NCI-H774 (cell line): ENCODE measurements around the gene RAN.
"Not testable (repeated sequence)": the region's sequence is repeated elsewhere in the genome, so short reads cannot be mapped to it uniquely, and the experiment has no call there.

ENCODE experiments used
- DNase-seq: peaks from one replicate; lab custom pipeline; 2025; lab: John Stamatoyannopoulos, UW

The RAN gene

DNA sequence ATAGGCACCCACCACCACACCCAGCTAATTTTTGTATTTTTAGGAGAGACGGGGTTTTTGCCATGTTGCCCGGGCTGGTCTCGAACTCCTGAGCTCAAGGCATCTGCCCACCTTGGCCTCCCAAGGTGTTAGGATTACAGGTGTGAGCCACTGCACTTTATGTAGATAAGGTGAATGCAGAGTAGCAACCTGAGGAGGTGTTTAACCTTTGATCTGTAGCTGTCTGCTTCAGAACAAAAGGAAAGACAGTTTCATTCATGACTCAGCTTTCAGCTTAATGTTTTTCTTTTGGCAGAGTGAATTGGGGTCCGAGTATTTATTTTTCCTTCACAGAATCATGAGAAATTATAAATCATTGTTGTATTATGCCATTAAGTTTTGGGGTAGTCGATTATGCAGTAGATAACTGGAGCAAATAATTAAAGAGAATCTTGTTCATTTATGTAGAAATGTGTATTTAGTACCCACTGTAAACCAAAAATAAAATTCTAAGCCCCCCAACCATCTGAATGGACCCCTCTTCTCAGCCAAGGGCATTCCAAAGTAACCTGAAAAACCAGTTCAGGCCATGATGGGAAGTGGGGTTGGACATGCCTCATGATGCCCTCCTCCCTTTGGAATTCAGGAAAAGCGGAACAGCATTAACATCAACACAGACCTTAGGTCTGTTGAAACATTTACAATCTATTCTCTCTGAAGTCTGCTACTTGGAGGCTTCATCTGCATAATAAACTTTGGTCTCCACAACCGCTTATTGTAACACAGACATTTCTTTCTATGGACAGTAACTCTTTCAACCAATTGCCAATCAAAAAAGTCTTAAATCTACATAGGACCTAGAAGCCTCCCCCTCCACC lies 22.1 kb upstream of the RAN start:
- no peak for DNase-seq

DNA sequence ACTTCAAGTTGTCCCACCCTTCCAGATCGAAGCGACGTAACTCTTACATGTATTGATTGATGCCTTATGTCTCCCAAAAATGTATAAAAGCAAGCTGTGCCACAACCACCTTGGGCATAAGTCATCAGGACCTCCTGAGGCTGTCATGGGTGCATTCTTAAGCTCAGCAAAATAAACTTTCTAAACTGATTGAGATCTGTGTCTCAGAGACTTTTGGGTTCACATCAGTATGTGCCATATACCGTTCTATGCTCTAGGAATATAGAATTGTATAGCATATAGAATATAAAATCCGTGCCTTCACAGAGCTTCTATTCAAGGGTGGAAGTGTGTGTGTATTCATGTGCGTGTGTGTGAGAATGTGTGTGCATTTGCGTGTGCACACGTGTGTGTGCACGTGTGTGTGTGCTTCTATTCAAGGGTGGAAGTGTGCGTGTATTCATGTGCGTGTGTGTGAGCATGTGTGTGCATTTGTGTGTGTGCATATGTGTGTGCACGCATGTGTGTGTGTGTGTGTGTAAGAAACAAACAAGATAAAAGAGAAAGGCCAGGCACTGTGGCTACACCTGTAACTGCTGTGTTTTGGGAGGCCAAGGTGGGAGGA lies 21.3 kb upstream of the RAN start:
- no peak for DNase-seq

DNA sequence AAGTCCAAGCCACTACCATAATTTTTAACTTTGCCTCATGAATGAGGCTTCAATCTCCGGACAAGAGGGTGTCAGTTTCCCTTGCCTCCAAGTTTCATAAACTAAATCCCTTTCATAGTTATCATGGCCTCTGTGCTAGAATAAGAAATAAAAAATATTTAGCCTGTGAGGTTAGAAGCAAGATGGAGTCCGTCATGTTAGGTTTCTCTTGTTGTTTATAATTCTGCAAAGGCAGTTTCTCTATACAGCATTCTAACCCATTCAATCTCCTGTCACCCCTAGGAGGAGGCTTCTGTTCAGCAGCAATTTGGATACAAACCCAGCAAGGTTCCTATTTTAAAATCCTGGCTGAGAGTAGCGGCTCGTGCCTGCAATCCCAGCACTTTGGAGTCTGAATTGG lies 15.8 kb upstream of the RAN start:
- DNase-seq: no peak

DNA sequence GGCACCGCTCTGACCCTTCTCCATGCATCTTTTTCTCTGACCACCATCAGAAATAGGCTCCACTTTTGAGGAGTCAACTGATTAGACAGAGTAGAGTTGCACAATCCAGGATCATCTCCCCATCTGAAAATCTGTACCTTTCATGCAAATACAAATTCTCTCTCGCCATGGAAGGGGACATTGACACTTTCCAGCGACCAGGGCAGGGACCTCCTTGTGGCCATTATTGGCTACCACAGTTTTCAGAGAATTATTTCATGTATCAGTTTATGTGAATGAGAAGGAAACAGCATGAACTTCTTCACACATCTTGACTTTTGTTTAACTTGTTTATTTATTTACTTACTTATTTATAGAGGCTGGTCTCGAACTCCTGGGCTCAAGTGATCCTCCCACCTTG lies 13.8 kb upstream of the RAN start:
- DNase-seq: no peak

DNA sequence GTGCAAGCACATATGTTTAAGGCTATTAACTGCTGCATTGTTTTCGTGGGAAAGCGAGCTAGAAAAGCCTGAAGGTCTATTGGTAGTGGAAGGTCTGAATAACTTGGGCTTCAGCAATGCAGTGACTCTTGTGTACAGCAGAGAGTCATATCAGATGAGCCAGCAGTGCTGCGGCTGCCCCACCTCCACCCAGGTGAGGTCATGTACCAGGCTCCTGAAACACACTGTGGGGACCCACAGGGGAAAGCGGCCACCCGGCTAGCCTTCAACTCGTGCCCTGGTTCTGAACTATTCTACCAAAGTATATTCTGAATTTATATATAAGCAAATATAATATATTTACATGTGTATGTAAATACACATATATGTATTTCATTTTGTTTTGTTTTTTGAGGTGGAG lies 12.7 kb upstream of the RAN start:
- DNase-seq: no peak

DNA sequence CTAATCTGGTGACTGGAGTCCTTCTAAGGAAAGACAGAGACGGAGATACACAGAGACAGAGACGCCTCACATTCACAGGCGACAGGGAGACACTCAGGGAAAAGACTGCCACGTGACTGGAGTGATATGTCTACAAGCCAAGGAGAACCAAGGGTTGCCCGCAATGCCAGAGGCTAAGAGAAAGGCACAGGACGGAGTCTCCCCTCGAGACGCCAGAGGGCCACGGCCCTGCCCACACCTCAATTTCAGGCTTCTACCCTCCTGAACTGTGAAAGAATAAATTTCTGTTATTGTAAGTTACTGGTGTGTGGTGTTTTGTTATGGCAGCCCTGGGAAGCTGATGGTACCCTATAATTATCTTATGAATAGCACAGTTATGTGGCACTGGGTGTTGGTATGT lies 11.6 kb upstream of the RAN start:
- no peak for DNase-seq

DNA sequence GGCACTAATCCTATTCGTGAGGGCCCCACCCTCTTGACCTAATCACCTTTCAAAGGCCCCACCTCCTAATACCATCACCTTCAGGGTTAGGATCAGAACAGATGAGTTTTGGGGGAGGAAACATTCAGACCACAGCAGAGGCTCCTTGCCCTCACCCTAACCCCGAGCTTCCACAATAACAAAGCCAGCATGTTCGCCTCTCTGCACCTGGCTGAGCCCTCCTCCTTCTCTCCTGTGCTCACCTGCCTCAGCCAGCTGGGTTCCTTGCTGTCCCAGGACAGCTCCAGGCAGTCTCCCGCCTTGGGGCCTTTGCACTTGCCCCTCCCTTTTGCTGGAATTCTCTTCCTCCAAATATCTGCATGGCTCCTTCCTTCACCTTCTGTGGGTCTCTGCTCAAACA lies 9.7 kb upstream of the RAN start:
- DNase-seq: no peak

DNA sequence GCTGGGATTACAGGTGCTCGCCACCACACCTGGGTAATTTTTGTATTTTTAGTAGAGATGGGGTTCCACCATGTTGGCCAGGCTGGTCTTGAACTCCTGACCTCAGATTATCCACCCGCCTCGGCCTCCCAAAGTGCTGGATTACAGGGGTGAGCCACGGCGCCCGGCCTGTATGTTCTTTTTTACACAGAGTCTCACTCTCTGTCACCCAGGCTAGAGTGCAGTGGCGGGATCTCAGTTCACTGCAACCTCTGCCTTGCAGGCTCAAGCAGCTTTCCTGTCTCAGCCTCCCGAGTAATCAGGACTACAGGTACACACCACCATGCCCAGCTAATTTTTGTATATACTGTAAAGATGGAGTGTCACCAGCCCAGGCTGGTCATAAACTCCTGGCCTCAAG lies 9.1 kb upstream of the RAN start:
- DNase-seq: not testable (repeated sequence)

DNA sequence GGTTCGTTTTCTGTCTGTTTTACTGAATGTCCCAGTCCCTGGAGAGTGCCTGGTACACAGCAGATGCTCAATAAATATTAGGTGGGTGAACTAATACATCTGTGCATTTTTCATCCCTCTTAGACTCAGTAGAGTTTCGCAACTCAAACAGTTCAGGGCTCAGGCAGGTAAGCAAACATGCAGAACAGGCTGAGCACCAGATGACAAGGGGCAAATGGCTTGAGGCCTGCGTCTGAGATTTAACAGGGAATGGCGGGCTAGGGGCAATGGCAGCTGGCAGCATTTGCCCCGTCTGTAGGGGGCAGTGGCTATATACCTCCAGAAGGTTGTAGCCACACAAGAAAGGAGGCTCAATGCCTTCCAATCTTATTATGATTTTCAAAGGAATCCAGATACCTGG lies 8.6 kb upstream of the RAN start:
- DNase-seq: no peak

DNA sequence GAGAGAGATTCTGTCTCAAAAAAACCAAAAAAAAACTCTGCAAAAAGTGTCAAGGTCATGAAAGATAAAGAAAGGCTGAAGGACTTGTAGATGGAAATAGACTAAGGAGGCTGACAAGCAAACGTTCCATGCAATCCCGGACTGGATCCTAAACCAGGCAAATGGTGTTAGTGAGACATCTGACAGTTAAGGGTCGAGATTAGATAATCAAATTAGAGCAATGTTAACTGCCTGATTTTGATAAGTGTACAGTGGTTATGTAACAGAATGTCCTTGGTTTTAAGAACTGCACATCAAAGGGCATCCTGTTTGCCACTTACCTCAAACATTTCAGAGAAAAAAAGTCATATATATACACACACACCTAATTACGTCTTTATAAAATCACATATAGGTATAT lies 3.5 kb upstream of the RAN start:
- DNase-seq: no peak

DNA sequence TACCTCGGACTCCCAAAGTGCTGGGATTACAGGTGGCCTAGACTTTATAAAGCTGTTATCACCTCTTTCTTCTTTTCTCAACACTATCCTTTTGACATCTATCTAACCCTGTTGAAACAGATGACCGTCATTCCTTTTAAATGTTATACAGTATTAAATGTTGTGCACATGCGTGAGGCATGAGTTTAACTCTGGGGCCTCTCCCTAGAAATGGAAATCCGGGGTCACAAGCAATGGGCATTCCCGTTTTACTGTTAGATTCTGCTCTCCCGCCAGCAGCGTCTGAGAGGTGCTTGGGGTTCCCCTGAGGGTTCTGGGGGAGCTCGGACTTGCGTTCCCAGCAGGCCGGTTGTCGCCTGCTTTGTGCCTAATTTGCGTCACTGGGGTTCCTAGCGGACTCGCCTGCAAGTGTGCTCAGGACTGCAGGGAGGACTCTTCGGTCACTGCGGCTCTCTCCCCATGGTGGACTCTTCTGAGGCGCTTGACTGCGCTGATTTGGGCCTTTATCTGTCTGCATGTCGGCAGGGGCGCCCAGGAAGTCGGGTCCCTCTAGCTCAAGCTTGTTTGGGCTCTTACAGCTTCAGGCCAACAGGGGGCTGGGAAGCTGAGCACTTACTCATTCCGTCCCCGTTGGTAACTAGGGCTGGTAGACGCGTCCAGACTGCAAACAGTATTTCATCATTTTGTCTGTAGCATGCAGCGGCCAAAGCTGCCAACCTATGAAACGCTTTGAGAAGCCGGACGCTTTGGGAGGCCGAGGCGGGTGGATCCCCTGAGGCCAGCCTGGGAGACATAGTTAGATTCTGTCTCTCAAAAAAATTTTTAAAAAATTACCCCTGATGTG lies 1.2 kb upstream of the RAN start:
- peak; percentile 7 for DNase-seq

DNA sequence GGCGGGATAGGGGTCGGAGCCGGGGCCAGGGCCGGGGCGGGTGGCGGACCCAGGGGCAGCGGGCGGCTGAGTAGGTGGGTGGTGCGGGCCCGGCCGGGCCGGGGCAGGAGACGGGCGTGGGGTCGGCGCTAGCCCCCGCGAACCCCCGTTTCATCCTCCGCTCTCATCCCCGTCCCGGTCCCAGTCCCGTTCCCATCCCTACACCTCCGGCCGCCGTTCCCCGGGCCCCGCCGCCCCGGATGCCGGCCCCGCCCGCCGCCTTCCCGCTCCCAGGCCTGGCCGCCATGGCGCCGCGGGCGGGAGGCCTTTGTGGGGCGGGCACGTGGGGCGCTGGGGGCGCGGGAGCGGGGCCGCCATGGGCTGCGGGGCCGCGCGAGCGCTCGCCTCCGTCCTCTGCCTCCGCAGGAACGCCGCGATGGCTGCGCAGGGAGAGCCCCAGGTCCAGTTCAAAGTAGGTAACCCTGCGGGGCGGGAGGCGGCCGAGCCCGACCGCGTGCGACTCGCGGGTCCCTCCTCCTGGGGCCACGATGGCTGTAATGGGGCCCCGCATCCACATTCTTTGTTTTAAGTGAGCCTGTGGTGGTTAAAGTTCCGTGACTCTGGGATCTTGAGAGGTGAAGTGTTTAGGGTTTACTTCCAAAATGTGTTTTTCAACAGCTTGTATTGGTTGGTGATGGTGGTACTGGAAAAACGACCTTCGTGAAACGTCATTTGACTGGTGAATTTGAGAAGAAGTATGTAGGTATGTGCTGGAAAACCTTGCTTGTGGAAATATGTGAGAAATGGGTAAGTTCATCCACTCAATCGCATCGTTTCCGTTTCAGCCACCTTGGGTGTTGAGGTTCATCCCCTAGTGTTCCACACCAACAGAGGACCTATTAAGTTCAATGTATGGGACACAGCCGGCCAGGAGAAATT lies 572 bp downstream of the RAN start:
- peak; percentile 49 for DNase-seq

DNA sequence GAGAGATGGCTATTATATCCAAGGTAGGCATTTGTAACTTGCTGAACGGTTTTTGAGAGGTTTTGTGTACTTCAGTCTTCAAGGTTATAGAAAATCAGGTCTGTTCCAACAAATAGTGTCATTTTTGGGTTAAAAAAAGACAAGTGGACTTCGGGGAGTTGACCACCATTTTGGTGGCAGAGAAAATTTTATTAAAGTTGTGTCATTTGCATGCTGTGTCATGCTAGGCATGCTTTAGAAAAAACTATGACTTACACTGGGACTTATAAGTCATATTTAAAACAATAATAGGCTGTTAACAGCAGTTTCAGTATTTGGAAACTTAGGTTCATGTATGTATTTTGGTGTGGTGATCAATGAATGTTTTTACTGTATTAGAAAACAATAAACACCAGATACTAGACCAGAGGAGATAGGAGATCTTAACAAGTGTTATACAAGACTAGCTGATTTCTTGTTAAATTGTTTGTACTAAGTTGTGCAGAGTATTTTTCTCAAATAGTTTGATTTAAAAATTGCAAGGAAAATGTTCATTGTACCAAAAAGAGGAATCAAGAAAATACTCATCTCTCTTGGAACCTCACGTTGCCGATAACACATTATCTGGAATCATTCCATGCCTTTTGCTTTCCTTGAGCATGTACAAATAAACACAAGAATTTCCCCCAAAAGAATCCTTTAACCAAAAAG lies 1.4 kb downstream of the RAN start:
- DNase-seq: no peak

DNA sequence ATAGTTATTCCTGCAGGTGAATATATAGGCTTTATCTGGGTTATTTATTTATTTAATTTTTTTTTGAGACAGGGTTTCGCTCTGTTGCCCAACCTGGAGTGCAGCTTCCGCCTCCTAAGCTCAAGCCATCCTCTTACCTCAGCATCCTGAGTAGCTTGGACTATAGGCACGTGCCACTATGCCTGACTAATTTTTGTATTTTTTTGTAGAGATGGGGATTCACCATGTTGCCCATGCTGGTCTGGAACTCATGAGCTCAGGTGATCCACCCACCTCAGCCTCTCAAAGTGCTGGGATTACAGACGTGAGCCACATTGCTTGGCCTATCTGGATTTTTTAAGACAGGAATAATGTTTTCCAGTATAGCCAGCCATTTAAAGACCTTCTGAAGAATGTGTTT lies 2.0 kb downstream of the RAN start:
- DNase-seq: no peak

DNA sequence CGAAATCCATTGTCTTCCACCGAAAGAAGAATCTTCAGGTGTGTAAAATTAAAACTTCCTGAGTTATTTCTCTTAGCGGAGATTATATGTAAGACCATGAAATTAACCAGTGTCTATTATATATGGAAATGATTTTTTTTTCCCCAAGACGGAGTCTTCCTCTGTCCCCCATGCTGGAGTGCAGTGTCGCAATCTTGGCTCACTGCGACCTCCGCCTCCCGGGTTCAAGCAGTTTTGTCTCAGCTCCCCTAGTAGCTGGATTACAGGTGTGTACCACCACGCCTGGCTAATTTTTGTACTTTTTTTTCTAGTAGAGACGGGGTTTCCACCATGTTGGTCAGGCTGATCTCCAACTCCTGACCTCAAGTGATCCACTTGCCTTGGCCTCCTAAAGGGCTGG lies 2.8 kb downstream of the RAN start:
- DNase-seq: no peak

DNA sequence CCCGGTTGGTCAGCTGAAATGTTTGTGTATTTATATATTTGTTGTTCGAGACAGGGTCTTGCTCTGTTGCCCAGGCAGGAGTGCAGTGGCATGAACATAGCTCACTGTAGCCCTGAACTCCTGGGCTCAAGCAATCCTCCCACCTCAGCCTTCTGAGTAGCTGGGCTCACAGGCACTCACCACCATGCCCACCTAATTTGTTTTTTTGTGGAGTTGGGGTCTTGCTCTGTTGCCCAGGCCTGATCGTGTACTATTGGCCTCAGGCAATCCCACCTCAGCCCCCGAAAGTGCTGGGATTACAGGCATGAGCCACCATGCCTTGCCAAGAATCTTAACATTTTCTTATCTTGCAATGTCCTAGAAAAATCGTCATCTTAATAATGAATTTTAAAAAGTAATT lies 3.3 kb downstream of the RAN start:
- no peak for DNase-seq

DNA sequence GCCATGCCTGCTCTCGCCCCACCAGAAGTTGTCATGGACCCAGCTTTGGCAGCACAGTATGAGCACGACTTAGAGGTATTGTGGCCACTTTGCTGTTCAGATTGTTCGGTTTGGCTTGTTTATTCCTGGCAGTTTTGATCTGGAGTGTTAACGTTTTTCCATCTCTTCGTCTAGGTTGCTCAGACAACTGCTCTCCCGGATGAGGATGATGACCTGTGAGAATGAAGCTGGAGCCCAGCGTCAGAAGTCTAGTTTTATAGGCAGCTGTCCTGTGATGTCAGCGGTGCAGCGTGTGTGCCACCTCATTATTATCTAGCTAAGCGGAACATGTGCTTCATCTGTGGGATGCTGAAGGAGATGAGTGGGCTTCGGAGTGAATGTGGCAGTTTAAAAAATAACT lies 3.8 kb downstream of the RAN start:
- not testable (repeated sequence) for DNase-seq

DNA sequence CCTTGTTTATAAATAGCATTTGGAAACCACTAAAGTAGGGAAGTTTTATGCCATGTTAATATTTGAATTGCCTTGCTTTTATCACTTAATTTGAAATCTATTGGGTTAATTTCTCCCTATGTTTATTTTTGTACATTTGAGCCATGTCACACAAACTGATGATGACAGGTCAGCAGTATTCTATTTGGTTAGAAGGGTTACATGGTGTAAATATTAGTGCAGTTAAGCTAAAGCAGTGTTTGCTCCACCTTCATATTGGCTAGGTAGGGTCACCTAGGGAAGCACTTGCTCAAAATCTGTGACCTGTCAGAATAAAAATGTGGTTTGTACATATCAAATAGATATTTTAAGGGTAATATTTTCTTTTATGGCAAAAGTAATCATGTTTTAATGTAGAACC lies 4.4 kb downstream of the RAN start:
- no peak for DNase-seq

DNA sequence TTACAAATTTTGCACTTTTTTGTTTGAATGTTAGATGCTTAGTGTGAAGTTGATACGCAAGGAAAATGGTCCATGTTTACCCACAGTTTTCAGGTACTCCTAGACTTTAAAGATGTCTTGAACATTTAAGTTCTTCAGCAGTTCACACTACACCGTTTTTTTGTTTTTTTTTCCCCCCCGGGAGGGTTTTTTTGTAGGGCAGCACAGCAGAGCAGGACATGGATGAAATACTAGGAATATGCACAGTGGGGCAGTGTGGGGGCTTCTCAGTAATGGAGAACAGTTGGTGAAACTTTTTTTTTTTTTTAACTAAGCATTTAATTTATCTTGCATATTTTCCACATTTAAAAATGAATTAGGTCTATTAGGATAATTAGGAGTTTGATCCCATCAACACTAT lies 4.9 kb downstream of the RAN start:
- DNase-seq: no peak

DNA sequence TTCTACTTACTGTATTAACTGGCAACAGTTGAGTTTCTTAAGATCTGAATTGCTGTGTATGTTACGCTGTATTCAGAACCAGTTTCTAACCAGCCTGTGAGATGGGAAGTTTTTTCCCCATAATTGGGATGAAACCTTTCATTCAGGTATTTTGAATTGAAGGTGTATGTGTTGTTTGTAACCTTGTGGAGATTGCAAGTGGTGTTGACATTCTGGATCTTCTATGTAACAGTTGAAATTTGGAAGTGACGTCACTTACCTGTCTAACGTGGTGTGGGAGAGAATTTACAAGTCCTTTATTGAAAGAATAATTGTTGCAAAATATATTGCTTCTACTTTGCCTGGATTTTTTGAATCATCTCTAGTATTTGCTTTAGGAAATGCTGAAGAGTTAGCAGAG lies 5.5 kb downstream of the RAN start:
- DNase-seq: no peak
